DND-41 (cell line): Measurements from ENCODE around the gene SLC14A1.

Experiments used
- ATAC-seq: fragments of 200-7000 bp; cut with Tn5 transposase; 3 replicates; pipeline ENCODE4 v1.9.1; 2021; ENCODE audit warnings: low read depth; ENCODE audit not compliant: insufficient read depth
- DNase-seq: peaks from one replicate; pipeline ENCODE4 v3.0.0-alpha.2; 2020
- H2AFZ ChIP-seq: 2 replicates; pipeline ENCODE4 v1.6.0; 2012; ENCODE audit warnings: low read depth, low read length
- H3K27ac ChIP-seq: 2 replicates; pipeline ENCODE4 v1.5.1; 2012; ENCODE audit warnings: low read length, inconsistent platforms
- H3K27me3 ChIP-seq: fragments of 200-600 bp; sonication (generic); 2 replicates; pipeline ENCODE4 v1.6.0; 2012; ENCODE audit warnings: low read length, mild to moderate bottlenecking, inconsistent platforms; ENCODE audit not compliant: insufficient read depth, poor library complexity
- H3K36me3 ChIP-seq: 2 replicates; pipeline ENCODE4 v1.5.1; 2012; ENCODE audit warnings: low read length, inconsistent platforms; ENCODE audit not compliant: insufficient read depth
- H3K4me1 ChIP-seq: 2 replicates; pipeline ENCODE4 v1.5.1; 2012; ENCODE audit warnings: mild to moderate bottlenecking, low read length; ENCODE audit not compliant: insufficient read depth
- H3K4me2 ChIP-seq: 2 replicates; pipeline ENCODE4 v1.6.0; 2012; ENCODE audit warnings: mild to moderate bottlenecking, moderate library complexity, low read length, inconsistent platforms; ENCODE audit not compliant: insufficient read depth
- H3K4me3 ChIP-seq, 2 experiments: fragments of 200-600 bp in 1 of 2; shearing (Covaris generic) in 1 of 2; 2 replicates each; pipeline ENCODE4 v1.5.1; 2012 to 2016; ENCODE audit warnings: inconsistent platforms in 2 of 2, low read length in 2 of 2, mild to moderate bottlenecking in 2 of 2, low read depth in 1 of 2, moderate library complexity in 1 of 2
- H3K79me2 ChIP-seq: 2 replicates; pipeline ENCODE4 v1.6.0; 2012; ENCODE audit warnings: low read length, inconsistent platforms; ENCODE audit not compliant: insufficient read depth
- H3K9ac ChIP-seq: 2 replicates; pipeline ENCODE4 v1.6.0; 2012; ENCODE audit warnings: low read depth, mild to moderate bottlenecking, inconsistent platforms, low read length, moderate library complexity
- H3K9me3 ChIP-seq: 2 replicates; pipeline ENCODE4 v1.5.1; 2012; ENCODE audit warnings: low read length, moderate library complexity, mild to moderate bottlenecking, inconsistent platforms; ENCODE audit not compliant: insufficient read depth, severe bottlenecking
- H4K20me1 ChIP-seq: 2 replicates; pipeline ENCODE4 v1.6.0; 2012; ENCODE audit warnings: low read length; ENCODE audit not compliant: insufficient read depth
- EZH2 ChIP-seq: IDR thresholded peaks from 3 replicates; pipeline ENCODE4 v1.6.1; 2012; ENCODE audit warnings: borderline replicate concordance, low read depth, mild to moderate bottlenecking, moderate library complexity, low read length, inconsistent platforms; ENCODE audit not compliant: severe bottlenecking
- TF ChIP-seq, protein P1 (sequence below): IDR thresholded peaks from 2 replicates; pipeline ENCODE4 v1.5.1; 2012; ENCODE audit warnings: borderline replicate concordance, low read length, moderate library complexity, mild to moderate bottlenecking; ENCODE audit not compliant: poor library complexity, severe bottlenecking; ENCODE audit errors: extremely low read depth

The SLC14A1 gene

DNA sequence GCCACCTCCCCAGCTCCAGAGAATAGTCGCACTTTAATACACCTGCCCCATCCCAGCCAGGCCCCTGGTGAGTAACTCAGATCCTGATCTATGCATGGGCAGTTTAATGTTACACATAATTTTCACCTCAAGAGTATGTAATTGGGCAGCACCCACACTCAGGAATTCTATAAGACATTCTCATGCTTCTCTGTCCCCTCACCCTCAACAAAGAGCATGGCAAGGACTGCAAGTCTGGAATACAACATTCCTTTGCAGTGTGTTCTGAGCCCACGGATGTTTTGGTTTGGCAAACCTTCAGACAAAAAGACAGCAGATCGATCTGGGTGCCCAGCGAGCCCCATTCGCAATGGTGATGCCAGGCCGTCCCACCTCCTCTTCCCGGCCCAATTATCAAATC lies 4.9 kb upstream of the SLC14A1 start:
- no peaks in the 10 kb centered on the region for H3K9me3 ChIP-seq
- no peak overlapping the region for H3K4me2 ChIP-seq
- no peak overlapping the region for H3K4me3 ChIP-seq
- H3K79me2 ChIP-seq, result no peaks in the 10 kb centered on the region
- no peak overlapping the region for H3K27ac ChIP-seq
- no peaks in the 10 kb centered on the region for H4K20me1 ChIP-seq
- TF ChIP-seq, protein P1, sequence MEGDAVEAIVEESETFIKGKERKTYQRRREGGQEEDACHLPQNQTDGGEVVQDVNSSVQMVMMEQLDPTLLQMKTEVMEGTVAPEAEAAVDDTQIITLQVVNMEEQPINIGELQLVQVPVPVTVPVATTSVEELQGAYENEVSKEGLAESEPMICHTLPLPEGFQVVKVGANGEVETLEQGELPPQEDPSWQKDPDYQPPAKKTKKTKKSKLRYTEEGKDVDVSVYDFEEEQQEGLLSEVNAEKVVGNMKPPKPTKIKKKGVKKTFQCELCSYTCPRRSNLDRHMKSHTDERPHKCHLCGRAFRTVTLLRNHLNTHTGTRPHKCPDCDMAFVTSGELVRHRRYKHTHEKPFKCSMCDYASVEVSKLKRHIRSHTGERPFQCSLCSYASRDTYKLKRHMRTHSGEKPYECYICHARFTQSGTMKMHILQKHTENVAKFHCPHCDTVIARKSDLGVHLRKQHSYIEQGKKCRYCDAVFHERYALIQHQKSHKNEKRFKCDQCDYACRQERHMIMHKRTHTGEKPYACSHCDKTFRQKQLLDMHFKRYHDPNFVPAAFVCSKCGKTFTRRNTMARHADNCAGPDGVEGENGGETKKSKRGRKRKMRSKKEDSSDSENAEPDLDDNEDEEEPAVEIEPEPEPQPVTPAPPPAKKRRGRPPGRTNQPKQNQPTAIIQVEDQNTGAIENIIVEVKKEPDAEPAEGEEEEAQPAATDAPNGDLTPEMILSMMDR, result no peak
- no peak for TF ChIP-seq EZH2
- DNase-seq (no peak), ATAC-seq (no peak)
- H3K9ac ChIP-seq, result no peak overlapping the region
- no peaks in the 10 kb centered on the region for H3K27me3 ChIP-seq
- H2AFZ ChIP-seq, result no peak overlapping the region
- no peaks in the 10 kb centered on the region for H3K36me3 ChIP-seq
- H3K4me1 ChIP-seq, result no peaks in the 10 kb centered on the region

DNA sequence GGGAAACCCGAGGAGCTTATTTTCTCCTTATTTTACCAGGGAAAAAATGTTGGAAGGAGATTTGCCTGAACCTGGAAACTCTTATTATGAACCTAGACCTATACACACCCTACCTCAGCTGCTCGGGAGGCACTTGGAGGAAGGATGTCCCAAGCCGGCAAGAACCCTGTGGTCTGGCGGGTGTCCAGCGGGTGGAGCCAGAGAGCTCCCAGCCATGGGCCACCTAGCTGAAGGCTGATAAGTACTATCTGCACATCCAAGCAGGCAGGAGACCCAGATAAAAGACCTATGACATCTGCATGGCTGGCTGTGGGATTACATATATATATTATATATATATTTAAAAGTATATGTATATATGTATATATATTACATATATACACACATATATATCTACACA lies 1.1 kb upstream of the SLC14A1 start:
- no peaks in the 10 kb centered on the region for H4K20me1 ChIP-seq
- DNase-seq, result peak; percentile 78
- no peaks in the 10 kb centered on the region for H3K36me3 ChIP-seq
- no peak overlapping the region for H2AFZ ChIP-seq
- H3K79me2 ChIP-seq, result no peaks in the 10 kb centered on the region
- H3K4me3 ChIP-seq, result no peak overlapping the region
- H3K9me3 ChIP-seq, result no peaks in the 10 kb centered on the region
- no peak overlapping the region for H3K9ac ChIP-seq
- peak; percentile 100 for ATAC-seq
- H3K27me3 ChIP-seq, result no peaks in the 10 kb centered on the region
- H3K4me1 ChIP-seq, result no peaks in the 10 kb centered on the region
- no peak overlapping the region for H3K27ac ChIP-seq
- no peak overlapping the region for H3K4me2 ChIP-seq
- TF ChIP-seq, protein P1, result peak; percentile 83
- TF ChIP-seq EZH2, result no peak

DNA sequence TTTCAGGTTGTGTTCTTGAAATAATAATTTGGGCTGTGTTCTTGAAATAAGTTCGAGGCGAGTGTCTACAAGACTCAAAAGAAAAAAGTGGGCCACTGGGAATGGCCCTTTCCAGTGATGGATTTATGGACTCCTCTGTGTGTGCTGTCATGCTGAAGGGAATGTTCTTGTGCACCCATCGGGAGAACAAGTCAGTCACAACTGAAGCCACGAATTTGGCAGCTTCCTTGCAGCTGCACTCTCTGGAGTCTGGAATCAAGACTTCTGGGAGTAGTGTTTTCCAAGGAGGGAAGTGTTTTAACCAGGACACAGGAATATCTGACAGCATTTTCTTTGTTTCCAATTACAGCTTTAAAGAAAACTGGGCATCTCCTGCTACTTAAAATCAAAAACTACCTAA lies 620 bp downstream of the SLC14A1 start:
- H3K4me2 ChIP-seq, result no peak overlapping the region
- no peaks in the 10 kb centered on the region for H3K36me3 ChIP-seq

More for the DNA sequence above, 620 bp downstream of the SLC14A1 start:
- H3K27ac ChIP-seq, result no peak overlapping the region
- ATAC-seq, result no peak
- no peak overlapping the region for H3K9ac ChIP-seq
- no peak overlapping the region for H3K4me3 ChIP-seq
- H3K27me3 ChIP-seq, result no peaks in the 10 kb centered on the region
- H2AFZ ChIP-seq, result no peak overlapping the region
- DNase-seq, result no peak
- no peak for TF ChIP-seq EZH2
- TF ChIP-seq, protein P1, result no peak
- no peaks in the 10 kb centered on the region for H3K79me2 ChIP-seq
- no peaks in the 10 kb centered on the region for H3K4me1 ChIP-seq
- no peaks in the 10 kb centered on the region for H4K20me1 ChIP-seq
- H3K9me3 ChIP-seq, result no peaks in the 10 kb centered on the region
